PC-3 (cell line): ENCODE data around the gene ACOT11. TPM values are rescaled to one million over a fixed set of nuclear protein-coding genes. Genes with fewer than 3 reads are reported as not detected.

Source experiments
- ATAC-seq: fragments of 200-7000 bp; cut with Tn5 transposase; 2 replicates; pipeline ENCODE4 v1.9.1; 2020; ENCODE audit warnings: mild to moderate bottlenecking, moderate library complexity
- BruUV-seq: library from RNA; stranded (reverse); fragments of 400-500 nt; replicated peaks from 2 replicates; lab custom pipeline; 2021; lab: Mats Ljungman, UMichigan
- CTCF ChIA-PET: fragments of 300-600 bp; sonication (Branson Sonifier 250); formaldehyde crosslinking; loops from one replicate; lab custom pipeline; 2022; ENCODE audit warnings: antibody characterized with exemption; lab: Charles Lee
- POLR2A ChIA-PET: fragments of 300-600 bp; sonication (Branson Sonifier 250); formaldehyde crosslinking; loops from one replicate; lab custom pipeline; 2022; ENCODE audit warnings: antibody characterized with exemption; ENCODE audit not compliant: unreplicated experiment; lab: Charles Lee
- DNase-seq: peaks from one replicate; pipeline ENCODE4 v3.0.0-alpha.2; 2015
- H2AFZ ChIP-seq: fragments of 300-600 bp; sonication (generic); 2 replicates; pipeline ENCODE4 v1.6.0; 2016; ENCODE audit warnings: antibody characterized with exemption, low read length
- H3F3A ChIP-seq: fragments of 300-600 bp; sonication (generic); one replicate; pipeline ENCODE4 v1.6.0; 2017; ENCODE audit warnings: antibody characterized with exemption, low read length, control low read depth, mild to moderate bottlenecking; ENCODE audit not compliant: unreplicated experiment
- H3K27ac ChIP-seq: fragments of 300-600 bp; sonication (generic); 2 replicates; pipeline ENCODE4 v1.5.1; 2016; ENCODE audit warnings: mild to moderate bottlenecking, low read length
- H3K27me3 ChIP-seq: fragments of 300-600 bp; sonication (generic); 2 replicates; pipeline ENCODE4 v1.6.1; 2016; ENCODE audit warnings: low read length, mixed read lengths
- H3K36me3 ChIP-seq: fragments of 300-600 bp; sonication (generic); 2 replicates; pipeline ENCODE4 v1.6.1; 2016; ENCODE audit warnings: low read depth, mixed run types, low read length, mixed read lengths
- H3K4me1 ChIP-seq: fragments of 300-600 bp; sonication (generic); 2 replicates; pipeline ENCODE4 v1.5.1; 2016; ENCODE audit warnings: low read length; ENCODE audit not compliant: insufficient read depth
- H3K4me2 ChIP-seq: fragments of 300-600 bp; sonication (generic); 2 replicates; pipeline ENCODE4 v1.6.0; 2016; ENCODE audit warnings: low read length
- H3K4me3 ChIP-seq: fragments of 300-600 bp; sonication (generic); 2 replicates; pipeline ENCODE4 v1.5.1; 2016; ENCODE audit warnings: mild to moderate bottlenecking, low read length, mixed read lengths
- H3K79me2 ChIP-seq: fragments of 300-600 bp; sonication (generic); 2 replicates; pipeline ENCODE4 v1.6.1; 2017; ENCODE audit warnings: low read length, mixed read lengths
- H3K9ac ChIP-seq: fragments of 300-600 bp; sonication (generic); 2 replicates; pipeline ENCODE4 v1.6.0; 2016; ENCODE audit warnings: mild to moderate bottlenecking, low read length
- H3K9me2 ChIP-seq: fragments of 300-600 bp; sonication (generic); replicated peaks from 2 replicates; pipeline ENCODE4 v1.6.1; 2016; ENCODE audit warnings: mixed run types, low read length, mixed read lengths
- H3K9me3 ChIP-seq: fragments of 300-600 bp; sonication (generic); 2 replicates; pipeline ENCODE4 v1.6.1; 2016; ENCODE audit warnings: low read length, mixed read lengths
- H4K20me1 ChIP-seq: fragments of 300-600 bp; sonication (generic); 2 replicates; pipeline ENCODE4 v1.6.1; 2016; ENCODE audit warnings: low read length, mixed read lengths
- EZH2 ChIP-seq: fragments of 300-600 bp; sonication (generic); IDR thresholded peaks from one replicate; pipeline ENCODE4 v1.6.1; 2017; ENCODE audit warnings: antibody characterized with exemption, mild to moderate bottlenecking, low read length; ENCODE audit not compliant: unreplicated experiment
- EZH2phosphoT487 ChIP-seq: fragments of 300-600 bp; sonication (generic); IDR thresholded peaks from 2 replicates; pipeline ENCODE4 v1.6.1; 2018; ENCODE audit warnings: mild to moderate bottlenecking, antibody characterized with exemption, low read length, borderline replicate concordance
- intact Hi-C: fragments of 100-400 bp; cut with micrococcal nuclease; formaldehyde crosslinking; loops from 2 replicates; pipeline ENCODE4 v1.9.0; 2023
- total RNA-seq: library from RNA; depleted of rRNA; stranded (reverse); fragments of >200 nt; gene quantifications from 2 replicates; pipeline ENCODE4 v1.2.3, GENCODE V29; 2014
- TF ChIP-seq, protein P1 (sequence below): fragments of 300-600 bp; sonication (generic); conservative IDR thresholded peaks from 2 replicates; pipeline ENCODE4 v1.5.1; 2017; ENCODE audit warnings: antibody characterized with exemption, low read depth, mild to moderate bottlenecking, low read length

Gene ACOT11
- total RNA-seq, 1 experiment from 2014 or later: 5.0 TPM

DNA sequence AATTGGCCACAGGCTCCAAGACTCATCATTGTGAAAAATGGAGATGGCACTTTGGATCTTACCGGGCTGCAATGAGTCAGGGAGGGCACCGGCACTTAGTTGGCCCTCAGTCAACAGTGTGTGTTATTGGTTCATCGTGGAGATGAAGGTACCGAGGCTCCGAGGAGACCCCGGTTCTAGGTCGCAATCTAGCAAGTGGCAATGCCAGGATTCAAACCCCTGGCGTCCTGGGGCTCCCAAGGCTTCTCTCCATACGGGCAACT, 49.0 kb upstream of the ACOT11 start:
- H3K27ac ChIP-seq: no peak overlapping the region
- peak overlapping the region; percentile 88 for H3K4me2 ChIP-seq
- no peak for DNase-seq
- H3K4me3 ChIP-seq: peak overlapping the region; percentile 64
- POLR2A ChIA-PET: no interaction called here
- no peaks in the 10 kb centered on the region for H3F3A ChIP-seq
- no peak overlapping the region for H3K9ac ChIP-seq
- TF ChIP-seq, protein P1, sequence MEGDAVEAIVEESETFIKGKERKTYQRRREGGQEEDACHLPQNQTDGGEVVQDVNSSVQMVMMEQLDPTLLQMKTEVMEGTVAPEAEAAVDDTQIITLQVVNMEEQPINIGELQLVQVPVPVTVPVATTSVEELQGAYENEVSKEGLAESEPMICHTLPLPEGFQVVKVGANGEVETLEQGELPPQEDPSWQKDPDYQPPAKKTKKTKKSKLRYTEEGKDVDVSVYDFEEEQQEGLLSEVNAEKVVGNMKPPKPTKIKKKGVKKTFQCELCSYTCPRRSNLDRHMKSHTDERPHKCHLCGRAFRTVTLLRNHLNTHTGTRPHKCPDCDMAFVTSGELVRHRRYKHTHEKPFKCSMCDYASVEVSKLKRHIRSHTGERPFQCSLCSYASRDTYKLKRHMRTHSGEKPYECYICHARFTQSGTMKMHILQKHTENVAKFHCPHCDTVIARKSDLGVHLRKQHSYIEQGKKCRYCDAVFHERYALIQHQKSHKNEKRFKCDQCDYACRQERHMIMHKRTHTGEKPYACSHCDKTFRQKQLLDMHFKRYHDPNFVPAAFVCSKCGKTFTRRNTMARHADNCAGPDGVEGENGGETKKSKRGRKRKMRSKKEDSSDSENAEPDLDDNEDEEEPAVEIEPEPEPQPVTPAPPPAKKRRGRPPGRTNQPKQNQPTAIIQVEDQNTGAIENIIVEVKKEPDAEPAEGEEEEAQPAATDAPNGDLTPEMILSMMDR: no peak
- TF ChIP-seq EZH2 (no peak), EZH2phosphoT487 (no peak)
- ATAC-seq: peak; percentile 21; the same call in 1 of the 2 replicates
- H3K27me3 ChIP-seq: 0 out of 2 replicates have a peak, but pooled peaks cover 25% of the 10 kb centered on the region
- peaks cover 6% of the 10 kb centered on the region; the same call in 1 of the 2 replicates for H3K4me1 ChIP-seq
- no peaks in the 10 kb centered on the region for H3K79me2 ChIP-seq
- intact Hi-C loops: loop anchor here (2.0 kb wide), 1 partner anchor 312 kb away; no protein-coding TSS in a partner anchor
- H2AFZ ChIP-seq: peak overlapping the region; percentile 79
- no TSS peak for BruUV-seq
- H4K20me1 ChIP-seq: no peaks in the 10 kb centered on the region
- H3K36me3 ChIP-seq: no peaks in the 10 kb centered on the region
- H3K9me2 ChIP-seq: no peaks in the 10 kb centered on the region
- H3K9me3 ChIP-seq: no peaks in the 10 kb centered on the region
- CTCF ChIA-PET: interaction anchor here (0.8 to 1.1 kb wide), 4 partner anchors 10 to 303 kb away, joined by 3 to 9 read pairs (median 4); no protein-coding TSS in a partner anchor

DNA sequence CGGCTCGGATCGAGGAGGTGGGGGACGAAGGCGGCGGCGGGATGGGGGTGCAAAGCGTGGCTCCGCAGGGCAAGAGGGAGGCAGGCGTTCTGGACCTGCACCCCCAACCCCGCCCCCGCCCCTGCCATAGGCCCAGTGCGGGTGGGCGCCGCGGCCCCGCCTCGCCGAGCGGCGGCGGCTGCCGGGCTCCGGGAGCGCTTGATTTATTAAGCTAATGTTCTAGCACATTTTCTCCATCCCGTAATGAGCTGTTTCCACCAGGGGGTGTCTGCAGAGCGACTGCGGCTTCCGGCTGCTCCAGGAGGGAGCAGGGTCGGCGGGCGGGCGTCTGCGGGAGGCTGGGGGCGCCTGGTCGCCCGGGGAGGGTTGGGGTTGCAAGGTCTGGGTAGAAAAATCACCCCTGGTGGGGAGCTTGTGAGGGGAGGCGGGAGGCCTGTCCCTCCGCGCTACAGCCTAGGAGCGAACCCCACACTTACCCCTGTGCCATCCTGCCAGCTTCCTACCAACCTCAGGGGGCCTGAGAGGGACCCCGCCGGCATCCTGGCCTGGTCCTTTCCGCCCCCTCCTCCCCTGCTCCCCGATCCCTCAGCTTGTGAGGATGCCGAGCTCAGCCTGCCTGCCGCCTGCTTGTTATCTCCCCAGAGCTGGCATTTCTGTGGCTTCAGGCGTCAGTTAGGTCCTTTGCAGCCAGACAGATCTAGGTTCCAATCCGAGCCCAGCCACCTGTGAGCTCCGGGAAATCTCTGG, 48.5 kb upstream of the ACOT11 start:
- no TSS peak for BruUV-seq
- DNase-seq: peak; percentile 54
- ATAC-seq: peak; percentile 76

More for the DNA sequence above, 48.5 kb upstream of the ACOT11 start:
- peak overlapping the region; percentile 64 for H3K4me3 ChIP-seq
- H3K79me2 ChIP-seq: no peaks in the 10 kb centered on the region
- no peaks in the 10 kb centered on the region for H4K20me1 ChIP-seq
- H3K4me1 ChIP-seq: peaks cover 6% of the 10 kb centered on the region; the same call in 1 of the 2 replicates
- ChIA-PET CTCF (interaction anchor here (0.6 to 1.1 kb wide), 6 partner anchors 11 to 302 kb away, joined by 3 to 9 read pairs (median 4); no protein-coding TSS in a partner anchor), POLR2A (interaction anchor here (0.6 to 0.7 kb wide), 2 partner anchors 107 to 201 kb away, joined by 5 to 6 read pairs; no protein-coding TSS in a partner anchor)
- no peaks in the 10 kb centered on the region for H3K36me3 ChIP-seq
- no peaks in the 10 kb centered on the region for H3K9me2 ChIP-seq
- H3K27me3 ChIP-seq: 0 out of 2 replicates have a peak, but pooled peaks cover 25% of the 10 kb centered on the region
- no peak overlapping the region for H3K27ac ChIP-seq
- H3K4me2 ChIP-seq: peak overlapping the region; percentile 88
- H3F3A ChIP-seq: no peaks in the 10 kb centered on the region
- TF ChIP-seq, protein P1: peak; percentile 50
- no peak for TF ChIP-seq EZH2phosphoT487
- H2AFZ ChIP-seq: peak overlapping the region; percentile 79
- intact Hi-C loops: loop anchor here (2.0 kb wide), 1 partner anchor 311 kb away; no protein-coding TSS in a partner anchor
- H3K9ac ChIP-seq: no peak overlapping the region
- H3K9me3 ChIP-seq: no peaks in the 10 kb centered on the region
